DND-41 (cell line): ENCODE measurements around the gene HGS.

Experiments
- ATAC-seq: fragments of 200-7000 bp; cut with Tn5 transposase; 3 replicates; pipeline ENCODE4 v1.9.1; 2021; ENCODE audit warnings: low read depth; ENCODE audit not compliant: insufficient read depth
- DNase-seq: peaks from one replicate; pipeline ENCODE4 v3.0.0-alpha.2; 2020
- H2AFZ ChIP-seq: 2 replicates; pipeline ENCODE4 v1.6.0; 2012; ENCODE audit warnings: low read depth, low read length
- H3K27ac ChIP-seq: 2 replicates; pipeline ENCODE4 v1.5.1; 2012; ENCODE audit warnings: low read length, inconsistent platforms
- H3K27me3 ChIP-seq: fragments of 200-600 bp; sonication (generic); 2 replicates; pipeline ENCODE4 v1.6.0; 2012; ENCODE audit warnings: low read length, mild to moderate bottlenecking, inconsistent platforms; ENCODE audit not compliant: insufficient read depth, poor library complexity
- H3K36me3 ChIP-seq: 2 replicates; pipeline ENCODE4 v1.5.1; 2012; ENCODE audit warnings: low read length, inconsistent platforms; ENCODE audit not compliant: insufficient read depth
- H3K4me1 ChIP-seq: 2 replicates; pipeline ENCODE4 v1.5.1; 2012; ENCODE audit warnings: mild to moderate bottlenecking, low read length; ENCODE audit not compliant: insufficient read depth
- H3K4me2 ChIP-seq: 2 replicates; pipeline ENCODE4 v1.6.0; 2012; ENCODE audit warnings: mild to moderate bottlenecking, moderate library complexity, low read length, inconsistent platforms; ENCODE audit not compliant: insufficient read depth
- H3K4me3 ChIP-seq, 2 experiments: fragments of 200-600 bp in 1 of 2; shearing (Covaris generic) in 1 of 2; 2 replicates each; pipeline ENCODE4 v1.5.1; 2012 to 2016; ENCODE audit warnings: inconsistent platforms in 2 of 2, low read length in 2 of 2, mild to moderate bottlenecking in 2 of 2, low read depth in 1 of 2, moderate library complexity in 1 of 2
- H3K79me2 ChIP-seq: 2 replicates; pipeline ENCODE4 v1.6.0; 2012; ENCODE audit warnings: low read length, inconsistent platforms; ENCODE audit not compliant: insufficient read depth
- H3K9ac ChIP-seq: 2 replicates; pipeline ENCODE4 v1.6.0; 2012; ENCODE audit warnings: low read depth, mild to moderate bottlenecking, inconsistent platforms, low read length, moderate library complexity
- H3K9me3 ChIP-seq: 2 replicates; pipeline ENCODE4 v1.5.1; 2012; ENCODE audit warnings: low read length, moderate library complexity, mild to moderate bottlenecking, inconsistent platforms; ENCODE audit not compliant: insufficient read depth, severe bottlenecking
- H4K20me1 ChIP-seq: 2 replicates; pipeline ENCODE4 v1.6.0; 2012; ENCODE audit warnings: low read length; ENCODE audit not compliant: insufficient read depth
- CTCF ChIP-seq: IDR thresholded peaks from 2 replicates; pipeline ENCODE4 v1.5.1; 2012; ENCODE audit warnings: borderline replicate concordance, low read length, moderate library complexity, mild to moderate bottlenecking; ENCODE audit not compliant: poor library complexity, severe bottlenecking; ENCODE audit errors: extremely low read depth
- EZH2 ChIP-seq: IDR thresholded peaks from 3 replicates; pipeline ENCODE4 v1.6.1; 2012; ENCODE audit warnings: borderline replicate concordance, low read depth, mild to moderate bottlenecking, moderate library complexity, low read length, inconsistent platforms; ENCODE audit not compliant: severe bottlenecking

Gene HGS

GRCh38 chr17:81702934-81703746 is 19.3 kb downstream of the HGS start, which contains the start of gene MRPL12:
TSS of gene MRPL12 (plus strand) at chr17:81703367. CDS start at chr17:81703502, 135 bp downstream.
- Histone ChIP-seq H3K36me3 (peaks cover 70% of the 10 kb centered on the region), H2AFZ (peak within 1 kb of the TSS; percentile 77), H3K27me3 (no peaks in the 10 kb centered on the region), H3K27ac (peak within 1 kb of the TSS; percentile 86), H3K4me3 (peak within 1 kb of the TSS; percentile 71 to 98), H3K4me2 (peak within 1 kb of the TSS; percentile 95), H3K9ac (peak within 1 kb of the TSS; percentile 95), H4K20me1 (peaks cover 56% of the 10 kb centered on the region), H3K4me1 (peaks cover 38% of the 10 kb centered on the region), H3K9me3 (no peaks in the 10 kb centered on the region), H3K79me2 (peaks cover 72% of the 10 kb centered on the region)
- DNase-seq (peak; percentile 91), ATAC-seq (peak; percentile 87)
- no peak for TF ChIP-seq CTCF
- no peak for TF ChIP-seq EZH2

- Histone ChIP-seq H3K27me3 (no peaks in the 10 kb centered on the region), H3K9me3 (no peaks in the 10 kb centered on the region), H2AFZ (peak overlapping the region; percentile 77), H3K4me3 (peak overlapping the region; percentile 71 to 98), H4K20me1 (peaks cover 60% of the 10 kb centered on the region), H3K4me2 (peak overlapping the region; percentile 95), H3K27ac (peak overlapping the region; percentile 86), H3K9ac (peak overlapping the region; percentile 95), H3K36me3 (peaks cover 70% of the 10 kb centered on the region), H3K79me2 (peaks cover 66% of the 10 kb centered on the region), H3K4me1 (peaks cover 38% of the 10 kb centered on the region)
- no peak for ATAC-seq
- DNase-seq = no peak
- no peak for TF ChIP-seq EZH2
- no peak for TF ChIP-seq CTCF
Measured at GRCh38 chr17:81703747-81704654, 20.2 kb downstream of the HGS start.

GRCh38 chr17:81705518-81706231 is 21.9 kb downstream of the HGS start:
- no peak for ATAC-seq
- Histone ChIP-seq H2AFZ (no peak overlapping the region), H3K4me3 (no peak overlapping the region), H3K9ac (no peak overlapping the region), H3K27me3 (no peaks in the 10 kb centered on the region), H3K79me2 (peaks cover 54% of the 10 kb centered on the region), H4K20me1 (peaks cover 57% of the 10 kb centered on the region), H3K9me3 (no peaks in the 10 kb centered on the region), H3K4me2 (0 out of 2 replicates have a peak overlapping the region, but pooled peaks have one; percentile 11), H3K27ac (no peak overlapping the region), H3K4me1 (peaks cover 38% of the 10 kb centered on the region), H3K36me3 (peaks cover 64% of the 10 kb centered on the region)
- no peak for DNase-seq
- TF ChIP-seq CTCF (no peak), EZH2 (no peak)
